ENCODE results near the gene NYAP2.

GRCh38 chr2:225662101-225662500 is 262.6 kb downstream of the NYAP2 start:
- TF ChIP-seq POLR2AphosphoS5 (IDR thresholded peaks at IDR 0.05; ENCODE audit: low read depth): no peak
- TF ChIP-seq CTCF (IDR thresholded peaks at IDR 0.05; ENCODE audit: insufficient read depth, low read length): no peak

All from HL-60 (cell line).